Activated CD8-positive, alpha-beta memory T cell treated with anti-CD3 and anti-CD28 coated beads, Interleukin-2, amount 50 U/mL, for 24 hours (primary cell): ENCODE measurements around the gene SLC39A7.

Experiments
- DNase-seq: peaks from one replicate; pipeline ENCODE4 v3.0.0-alpha.2; 2020; ENCODE audit errors: extremely low read depth

The SLC39A7 gene

DNA sequence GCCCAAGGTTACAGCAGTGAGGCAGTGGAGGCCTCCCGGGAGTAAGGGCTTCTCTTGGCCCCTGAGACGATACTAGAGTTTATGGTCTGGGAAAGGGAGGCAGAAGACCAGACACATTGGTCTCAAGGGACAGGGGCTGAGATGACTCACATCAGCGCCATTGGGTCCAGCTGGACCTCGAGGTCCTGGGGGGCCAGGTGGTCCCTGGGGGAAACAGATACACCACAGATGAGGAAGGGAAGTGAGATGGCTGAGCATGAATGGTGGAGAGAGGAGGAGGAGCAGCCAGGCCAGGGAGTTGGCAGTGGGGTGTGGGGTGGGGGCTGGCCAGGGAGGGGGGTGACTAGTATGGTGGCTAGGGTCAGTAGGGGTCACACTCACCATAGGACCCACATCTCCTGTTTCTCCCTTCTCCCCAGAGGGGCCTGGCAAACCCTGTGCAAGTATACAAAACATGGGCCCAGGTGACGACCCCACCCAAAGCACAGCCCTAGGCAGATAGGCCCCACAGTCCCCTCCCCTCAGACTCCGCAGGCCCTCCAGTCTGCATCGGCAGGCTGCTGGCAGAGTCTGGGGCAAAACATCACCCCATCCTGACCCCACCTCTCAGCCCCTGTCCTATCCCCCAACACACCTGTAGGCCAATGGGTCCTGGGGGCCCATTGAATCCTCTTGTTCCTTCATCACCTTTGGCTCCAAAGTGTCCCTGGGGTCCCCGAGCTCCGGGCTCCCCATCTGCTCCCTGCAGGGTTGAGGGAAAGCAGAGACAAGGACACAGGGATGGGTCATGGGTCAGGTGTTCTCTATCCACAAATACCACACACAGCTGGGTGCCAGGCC, 30.3 kb upstream of the SLC39A7 start:
- DNase-seq: no peak

DNA sequence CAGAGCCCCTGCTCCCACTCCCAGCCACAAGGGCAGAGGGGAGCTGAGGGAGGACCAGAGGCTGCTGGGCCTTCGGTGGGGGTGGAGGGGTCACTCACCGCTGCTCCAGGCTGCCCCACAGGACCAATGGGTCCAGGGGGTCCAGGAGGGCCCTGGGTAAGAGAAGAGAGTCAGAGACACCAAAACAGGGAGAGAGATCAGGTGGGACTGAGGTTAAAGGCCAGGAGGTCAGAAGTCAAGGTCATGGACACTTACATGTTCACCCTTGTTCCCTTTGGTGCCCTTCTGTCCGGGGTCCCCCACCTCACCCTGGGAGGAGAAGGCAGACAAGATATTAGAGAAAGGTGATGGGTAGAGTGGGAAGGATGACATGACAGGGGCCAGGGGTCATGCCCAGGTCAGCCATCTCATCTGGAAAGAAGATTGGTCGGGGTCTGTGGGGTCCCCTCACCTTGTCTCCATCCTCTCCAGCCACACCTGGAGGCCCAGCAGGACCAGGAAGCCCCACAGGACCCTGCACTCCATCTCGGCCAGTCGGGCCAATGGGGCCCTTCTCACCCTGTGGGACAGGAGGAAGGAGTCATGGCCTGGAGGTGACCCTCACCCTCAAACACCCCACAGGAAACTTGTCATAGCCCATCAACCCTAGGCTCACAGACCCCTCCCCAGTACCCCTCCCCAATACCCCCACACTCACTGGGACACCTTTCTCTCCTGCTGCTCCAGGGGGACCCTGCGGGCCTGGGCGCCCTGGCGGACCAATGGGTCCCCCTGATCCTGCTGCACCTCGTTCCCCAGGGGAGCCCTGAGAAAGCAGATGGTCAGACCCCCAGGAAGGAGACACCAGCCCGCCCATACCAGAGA, 29.4 kb upstream of the SLC39A7 start:
- no peak for DNase-seq

DNA sequence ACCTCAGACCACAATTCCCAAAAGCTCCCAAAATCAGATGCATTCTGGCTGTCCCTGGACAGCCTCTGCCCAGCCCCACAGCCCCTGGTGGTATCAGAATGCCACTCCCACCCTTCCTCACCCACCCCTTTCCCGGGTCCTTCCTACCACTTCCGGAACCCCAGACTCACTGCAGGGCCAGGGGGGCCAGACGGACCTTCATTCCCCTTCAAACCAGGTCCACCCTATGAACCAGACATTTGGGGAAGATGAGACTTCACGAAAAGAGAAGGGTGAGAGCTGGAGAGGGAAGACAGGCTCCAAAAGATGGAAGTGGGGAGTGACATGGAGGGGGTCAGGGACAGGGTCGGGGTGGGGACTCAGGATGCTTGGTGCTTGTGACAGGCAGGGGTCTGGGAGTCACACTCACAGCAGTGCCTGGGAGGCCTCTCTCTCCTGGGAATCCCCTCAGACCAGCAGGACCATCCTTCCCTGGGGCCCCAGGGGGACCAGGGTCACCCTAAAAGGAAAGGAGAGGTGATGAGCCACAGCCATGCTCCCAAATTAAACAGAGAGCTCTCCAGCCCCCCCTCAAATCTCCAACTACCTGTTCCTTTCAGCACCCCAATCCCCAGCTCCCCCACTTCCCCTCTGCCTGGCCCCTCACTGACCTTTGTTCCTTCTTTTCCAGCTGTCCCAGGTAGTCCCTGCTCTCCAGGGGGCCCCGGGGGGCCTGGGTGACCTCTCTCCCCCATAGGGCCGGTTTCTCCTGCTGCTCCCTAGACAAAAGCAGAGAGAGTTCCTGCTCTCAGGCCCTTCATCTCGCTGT, 28.6 kb upstream of the SLC39A7 start:
- DNase-seq: no peak

DNA sequence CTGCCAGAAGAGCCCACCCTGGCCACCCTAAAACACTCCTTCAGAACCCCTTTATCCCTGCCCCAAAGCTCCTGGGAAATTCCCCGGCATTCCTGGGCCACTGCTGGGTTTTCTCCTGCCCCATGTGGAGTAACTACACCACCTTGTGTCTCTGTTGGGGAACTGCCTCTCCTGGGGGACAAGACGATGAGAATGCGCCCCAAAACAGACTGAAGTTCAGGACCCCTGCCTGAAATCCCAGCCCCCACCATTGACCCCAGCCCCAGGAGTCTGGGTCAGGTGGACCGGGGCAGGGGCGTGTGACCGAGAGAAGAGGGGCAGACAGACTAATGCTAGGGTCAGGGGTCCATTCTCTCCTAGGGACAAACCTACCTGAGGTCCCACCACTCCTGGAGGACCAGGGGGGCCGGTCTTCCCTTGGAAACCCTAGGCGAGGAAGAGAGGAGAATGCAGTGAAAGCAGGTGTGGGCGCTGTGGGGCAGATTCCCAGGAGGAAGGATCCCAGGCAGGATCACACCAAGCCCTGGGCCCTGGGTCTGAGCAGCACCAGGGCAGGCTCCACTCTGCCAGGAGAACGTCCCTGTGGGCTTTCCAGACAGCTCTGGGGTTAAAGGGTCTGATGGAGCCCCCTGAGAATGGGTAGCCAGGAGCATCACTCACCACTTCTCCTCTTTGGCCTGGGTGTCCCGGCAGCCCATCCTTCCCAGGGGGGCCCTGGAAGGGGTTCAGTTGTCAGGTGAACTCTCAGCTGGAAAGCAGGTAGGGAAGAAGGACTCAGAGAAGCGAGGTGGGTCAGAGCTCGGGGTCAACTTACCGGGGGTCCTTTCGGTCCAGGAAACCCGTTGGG, 27.8 kb upstream of the SLC39A7 start:
- DNase-seq: no peak

DNA sequence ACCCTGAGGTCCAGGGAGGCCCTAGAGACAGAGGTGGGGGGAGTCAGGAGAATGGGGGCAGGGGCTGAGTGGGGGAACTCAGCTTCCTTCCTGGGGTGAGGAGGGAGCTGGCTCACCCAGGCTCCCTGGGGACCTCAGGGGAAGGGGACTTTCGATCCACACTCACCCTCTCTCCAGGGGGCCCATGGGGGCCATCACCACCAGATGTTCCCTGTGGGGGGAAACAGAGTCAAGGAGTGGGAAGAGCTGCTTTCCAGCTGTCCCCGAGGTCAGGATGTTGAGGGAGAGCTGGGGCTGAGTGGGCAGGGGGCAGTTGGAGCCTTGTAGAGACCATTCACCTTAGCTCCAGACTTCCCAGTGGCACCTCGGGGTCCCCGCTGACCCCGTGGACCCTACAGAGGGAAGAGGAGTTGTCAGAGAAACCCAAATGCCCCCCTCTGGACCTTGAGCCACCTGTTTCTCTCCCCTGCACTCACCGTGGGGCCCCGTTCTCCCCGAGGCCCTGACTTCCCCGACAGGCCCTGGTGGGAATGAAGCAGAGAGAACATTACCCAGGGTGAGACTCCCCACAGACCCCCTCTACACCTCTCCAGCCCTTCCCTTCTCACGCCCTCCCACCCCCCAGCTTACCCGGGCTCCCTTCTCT, 27.0 kb upstream of the SLC39A7 start:
- no peak for DNase-seq

DNA sequence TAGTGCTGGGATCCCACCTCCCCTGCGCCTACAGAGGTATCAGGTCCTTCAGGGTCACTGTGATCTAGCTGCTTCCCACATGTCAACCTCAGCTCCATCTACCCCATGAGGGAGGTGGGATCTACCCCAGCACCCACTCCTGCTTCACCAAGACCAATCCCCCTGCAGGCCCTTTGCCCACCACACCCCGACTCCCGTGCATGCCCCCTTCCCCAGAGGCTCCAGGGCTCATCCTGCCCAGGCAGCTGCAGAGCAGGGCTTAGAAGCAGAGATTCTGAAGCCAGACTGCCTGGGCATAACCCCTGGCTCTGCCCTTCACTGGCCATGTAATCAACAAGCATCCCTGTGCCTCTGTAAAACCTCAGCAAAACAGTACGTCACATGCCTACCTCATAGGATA, 25.9 kb upstream of the SLC39A7 start:
- DNase-seq: no peak

DNA sequence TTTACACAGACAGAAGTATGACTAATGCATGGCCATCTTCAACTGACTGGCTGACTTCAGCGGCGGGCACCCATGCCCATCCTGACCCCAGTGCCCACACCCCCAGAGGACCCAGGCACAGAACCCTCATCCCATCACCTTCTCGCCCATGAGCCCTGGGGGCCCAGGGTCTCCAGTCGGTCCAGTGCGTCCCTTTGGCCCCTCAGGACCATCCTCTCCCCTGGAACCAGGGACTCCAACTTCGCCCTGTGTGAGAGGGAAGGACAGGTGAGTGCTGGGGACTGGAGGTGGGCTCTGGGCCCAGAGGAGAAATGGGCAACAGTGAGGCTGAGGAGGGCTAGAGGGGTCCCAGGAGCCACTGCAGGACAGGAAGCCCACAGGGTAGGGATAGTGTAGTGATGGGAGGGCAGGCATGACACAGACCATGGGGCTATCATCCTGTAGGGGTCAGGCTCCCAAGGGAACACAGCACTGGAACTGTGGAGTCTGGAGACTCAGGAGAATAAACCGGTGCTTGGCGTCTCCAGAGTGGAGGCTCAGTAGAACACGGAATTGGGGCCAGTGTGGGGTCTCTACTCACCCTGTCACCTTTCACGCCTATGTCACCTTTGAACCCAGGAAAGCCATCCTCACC, 25.1 kb upstream of the SLC39A7 start:
- DNase-seq: no peak

DNA sequence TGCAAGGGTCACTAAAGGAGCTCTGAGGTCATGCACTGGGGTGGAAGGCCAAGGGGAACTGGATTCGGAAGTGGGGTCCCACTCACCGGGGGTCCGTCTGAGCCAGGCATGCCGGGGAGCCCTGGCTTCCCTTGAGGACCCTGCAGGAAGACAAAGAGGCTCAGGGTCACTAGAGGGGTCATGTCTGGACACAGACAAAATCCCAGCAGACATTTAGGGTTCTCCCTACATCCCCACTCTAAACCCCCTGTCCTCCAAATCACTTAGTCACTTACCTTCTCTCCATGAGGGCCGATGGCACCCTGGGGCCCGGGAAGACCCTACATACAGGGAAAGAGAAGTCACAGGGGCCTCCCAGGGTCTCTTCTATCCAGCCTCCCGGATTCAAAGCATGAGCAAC, 23.8 kb upstream of the SLC39A7 start:
- DNase-seq: no peak

DNA sequence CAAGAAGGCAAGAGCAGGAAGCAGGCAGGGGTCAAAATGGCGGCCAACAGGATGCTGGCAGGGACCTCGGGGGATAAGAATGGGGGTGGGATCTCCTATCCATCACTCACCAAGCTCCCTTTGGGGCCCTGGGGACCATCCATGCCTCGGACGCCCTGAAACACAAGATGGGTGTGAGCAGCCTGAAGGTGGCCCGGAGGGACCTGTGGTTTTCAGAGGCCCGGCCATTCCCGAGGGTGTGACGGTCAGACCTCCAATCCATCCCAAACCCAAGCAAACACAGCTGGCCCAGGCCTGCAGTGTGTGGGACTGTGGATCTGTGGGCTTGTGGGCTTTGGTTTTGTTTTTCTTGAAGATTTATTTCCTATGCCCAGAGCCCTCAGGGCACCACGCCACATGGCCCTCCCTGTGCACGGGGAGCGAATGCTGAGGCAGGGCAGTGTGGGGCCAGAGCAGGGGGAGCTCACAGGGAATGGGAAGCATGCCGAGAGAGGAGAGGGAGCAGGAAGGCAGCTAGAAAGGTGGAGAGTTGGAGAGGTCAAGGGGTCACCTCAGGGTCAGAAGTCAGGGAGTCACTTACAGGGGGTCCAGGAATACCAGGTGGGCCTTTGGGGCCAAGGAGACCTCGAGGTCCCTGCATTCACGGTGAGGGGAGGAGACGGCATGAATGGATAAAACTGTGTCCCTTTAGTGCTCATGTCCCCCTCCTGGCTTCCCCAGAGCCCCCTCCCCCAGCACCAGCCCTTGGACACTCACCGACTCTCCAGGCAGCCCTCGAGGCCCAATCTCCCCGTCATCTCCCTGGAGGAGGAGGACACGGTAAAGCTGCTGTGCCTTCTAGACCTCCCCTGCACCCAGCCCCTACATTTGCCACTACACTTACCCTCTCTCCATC, 22.9 kb upstream of the SLC39A7 start:
- no peak for DNase-seq

DNA sequence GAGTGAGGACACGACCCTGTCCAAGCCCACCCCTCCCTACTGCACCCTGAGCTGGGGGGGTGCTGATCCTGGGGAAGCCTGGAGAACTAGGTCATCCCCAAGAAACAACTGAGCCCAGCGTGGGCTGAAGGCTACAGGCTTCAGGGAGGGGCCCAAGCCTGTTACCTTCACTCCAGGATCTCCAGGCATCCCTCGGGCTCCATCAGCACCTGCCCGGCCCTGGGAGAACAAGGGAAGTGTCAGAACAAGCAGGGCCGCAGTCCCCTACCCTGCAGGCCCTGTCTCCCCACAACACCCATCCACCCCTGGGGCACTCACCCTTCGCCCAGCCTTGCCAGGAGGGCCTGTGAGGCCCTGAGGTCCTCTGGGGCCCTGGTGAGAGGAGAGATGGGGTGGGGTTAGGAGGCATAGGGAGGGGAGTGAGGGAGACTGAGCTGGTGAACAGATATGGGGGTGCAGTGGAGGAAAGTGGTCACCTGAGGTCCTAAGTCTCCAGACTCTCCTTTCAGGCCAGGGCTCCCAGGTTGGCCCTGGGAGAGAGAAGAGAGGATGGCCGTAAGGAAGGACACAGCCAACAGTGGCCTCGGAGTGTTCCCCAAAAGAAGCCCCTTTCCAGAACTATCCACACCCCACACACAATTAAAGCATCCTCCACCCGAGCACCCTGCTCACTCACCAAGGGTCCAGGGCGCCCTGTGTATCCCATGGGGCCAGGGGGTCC, 21.8 kb upstream of the SLC39A7 start:
- no peak for DNase-seq

DNA sequence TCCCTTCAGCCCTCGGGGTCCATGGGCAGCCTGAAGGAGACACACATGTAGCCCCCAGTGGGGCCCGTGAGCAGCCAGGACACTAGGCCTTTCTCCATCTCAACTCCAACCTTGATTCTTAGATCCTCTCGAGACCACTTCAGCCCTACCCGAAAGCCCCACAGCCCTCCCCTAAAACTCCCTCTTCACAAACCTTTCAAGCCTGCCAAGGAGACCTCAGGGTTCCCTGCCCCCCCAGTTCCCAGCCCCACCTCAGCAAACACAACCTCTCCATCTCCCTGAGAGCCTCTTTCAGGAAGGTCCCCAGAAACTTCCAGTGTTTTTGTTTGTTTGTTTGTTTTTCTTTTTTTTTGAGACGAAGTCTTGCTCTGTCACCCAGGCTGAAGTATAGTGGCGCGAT, 19.5 kb upstream of the SLC39A7 start:
- no peak for DNase-seq

DNA sequence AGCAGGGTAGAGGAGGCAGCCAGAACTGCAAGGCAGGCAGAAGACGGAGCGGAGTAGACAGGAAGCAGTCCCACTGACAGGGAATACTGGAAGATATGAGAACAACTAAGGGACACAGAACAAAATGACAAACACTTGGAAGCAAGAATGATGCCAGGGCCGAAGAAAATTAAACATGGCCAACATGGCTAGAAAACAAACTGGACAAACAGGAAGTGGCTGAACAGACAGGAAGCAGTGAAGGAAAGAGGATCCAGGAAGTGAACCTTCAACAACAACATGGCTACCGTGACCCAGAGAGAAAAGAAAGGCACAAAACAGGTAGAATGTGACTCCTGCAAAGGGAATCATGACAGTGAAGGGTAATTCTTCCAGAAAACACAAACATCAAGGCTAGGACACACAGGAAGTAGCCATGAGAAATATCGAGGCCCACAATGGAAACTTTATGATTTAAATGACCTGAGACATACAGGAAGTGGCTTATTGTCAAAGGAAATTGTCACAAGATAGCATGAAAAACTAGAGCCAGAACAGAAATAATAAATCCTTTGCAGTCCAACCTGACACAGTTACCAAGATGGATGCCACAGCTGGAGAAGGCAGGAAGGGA, 17.5 kb upstream of the SLC39A7 start:
- no peak for DNase-seq

DNA sequence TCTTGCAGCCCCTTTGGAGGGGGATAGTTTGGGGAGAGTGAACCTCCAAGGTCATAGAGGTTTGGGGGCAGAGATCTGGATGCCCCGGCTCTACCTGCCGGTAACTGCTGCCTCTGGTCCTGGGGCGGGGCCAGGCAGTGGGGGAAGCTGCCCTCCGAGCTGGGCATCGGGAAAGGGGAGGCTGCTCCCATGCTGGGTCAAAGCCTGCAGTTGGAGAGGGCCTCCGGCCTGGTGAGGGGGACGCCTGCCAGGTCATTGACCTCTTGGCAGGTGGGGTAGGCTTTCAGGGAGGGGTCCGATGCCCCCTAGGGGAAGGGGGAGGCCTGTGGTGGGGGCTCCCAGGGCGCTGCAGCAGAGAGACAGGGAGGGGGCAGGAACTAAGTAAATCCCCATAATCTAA, 15.5 kb upstream of the SLC39A7 start:
- DNase-seq: no peak

DNA sequence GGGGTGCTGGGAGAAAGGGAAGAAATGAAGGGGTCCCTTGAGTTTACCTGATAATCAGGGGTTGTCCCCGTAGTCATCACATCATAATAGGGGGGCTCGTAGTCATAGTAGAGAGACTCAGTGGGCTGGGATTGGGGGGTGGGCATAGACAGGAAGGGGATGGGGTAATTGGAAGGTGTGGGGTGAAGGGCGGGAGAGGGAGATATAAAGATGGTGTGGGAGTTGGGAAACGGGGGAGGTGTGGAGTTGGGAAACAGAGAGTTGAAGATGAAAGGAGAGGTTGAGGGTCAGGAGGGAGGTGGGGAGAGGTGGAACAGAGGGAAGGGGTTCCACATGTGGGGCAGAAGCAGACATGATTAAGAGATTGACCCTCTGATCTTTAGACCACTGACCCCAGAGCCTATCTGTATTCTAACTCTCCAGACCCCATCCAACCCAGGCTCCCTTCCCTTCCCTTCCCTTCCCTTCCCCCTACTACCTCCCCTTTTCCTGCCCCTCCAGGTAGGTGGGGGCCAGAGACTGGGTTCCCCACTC, 14.9 kb upstream of the SLC39A7 start:
- DNase-seq: no peak

DNA sequence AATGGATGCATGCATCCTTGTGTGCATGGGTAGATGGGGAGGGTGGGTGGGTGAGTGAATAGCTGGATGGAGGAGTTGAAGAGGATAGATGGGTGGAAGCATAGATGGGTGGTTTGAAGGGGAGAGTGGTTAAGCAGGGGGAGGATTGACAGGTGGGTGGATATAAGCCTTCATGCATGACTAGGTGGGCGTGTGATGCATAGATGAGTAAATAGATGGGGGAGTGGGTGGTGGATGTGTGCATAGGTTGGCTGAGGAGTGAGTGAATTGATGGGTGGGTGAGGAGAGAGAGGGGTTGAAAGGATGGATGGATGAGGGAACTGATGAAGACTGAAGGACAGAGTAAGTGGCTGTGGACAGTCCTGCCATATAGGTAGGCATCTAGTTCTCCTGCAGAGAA, 12.9 kb upstream of the SLC39A7 start:
- no peak for DNase-seq

DNA sequence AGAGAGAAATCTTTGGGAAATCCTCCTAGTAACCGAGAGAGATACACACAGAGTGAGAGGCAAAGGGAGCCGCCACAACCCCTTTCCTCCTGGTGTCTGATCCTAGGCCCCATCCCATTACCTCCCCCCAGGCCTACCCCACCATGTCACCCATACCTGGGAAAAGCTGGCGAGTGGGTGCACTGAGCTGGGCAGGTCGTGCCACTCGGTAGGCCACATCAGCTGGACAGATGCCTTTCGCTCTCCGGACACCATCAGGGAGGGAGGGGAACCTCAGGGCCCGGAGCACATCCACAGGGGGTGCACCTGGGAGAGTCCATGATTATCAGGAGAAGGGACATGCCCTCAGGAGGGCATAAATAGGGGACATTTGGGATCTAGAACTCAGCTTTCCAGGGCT, 11.5 kb upstream of the SLC39A7 start:
- no peak for DNase-seq

DNA sequence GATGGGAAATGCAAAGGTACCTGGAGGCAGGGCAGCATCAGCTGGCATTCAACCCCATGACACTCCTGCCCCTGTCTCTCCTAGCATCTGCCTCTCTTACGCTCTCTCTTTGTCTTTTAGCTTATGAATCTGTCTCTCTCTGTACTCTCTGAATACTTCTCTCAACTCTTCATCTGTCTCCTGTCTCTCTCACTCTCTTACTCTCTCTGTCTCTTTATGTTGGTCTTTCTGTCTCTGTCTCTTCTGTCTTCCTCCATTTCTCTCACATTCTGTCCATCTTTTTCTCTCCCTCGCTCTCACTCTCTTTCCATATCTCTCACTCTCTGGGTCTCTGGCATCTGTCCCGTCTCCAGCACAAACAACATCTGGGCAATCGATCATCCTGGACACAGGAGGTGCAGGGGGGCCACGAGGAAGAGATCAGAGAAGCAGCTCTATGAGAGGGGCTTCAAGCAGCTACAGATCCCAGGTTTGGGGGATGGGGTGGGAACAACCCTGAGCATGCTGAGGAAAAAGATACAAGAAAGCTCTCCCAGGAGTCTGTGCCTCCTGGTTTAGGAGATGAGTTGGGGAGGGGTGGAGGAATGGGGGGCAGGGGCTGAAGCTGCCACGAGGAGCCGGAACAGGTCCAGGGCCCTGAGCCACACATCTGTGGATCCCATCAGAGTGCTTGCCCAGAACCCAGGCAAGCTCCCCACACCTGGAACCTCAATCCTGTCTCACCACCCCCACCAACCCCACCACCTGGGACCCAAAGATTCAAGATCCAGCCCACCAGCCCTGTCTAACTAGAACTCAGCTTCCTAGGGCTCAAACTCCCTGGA, 10.8 kb upstream of the SLC39A7 start:
- no peak for DNase-seq
